ENCODE results near the gene COX7B2.

DNA sequence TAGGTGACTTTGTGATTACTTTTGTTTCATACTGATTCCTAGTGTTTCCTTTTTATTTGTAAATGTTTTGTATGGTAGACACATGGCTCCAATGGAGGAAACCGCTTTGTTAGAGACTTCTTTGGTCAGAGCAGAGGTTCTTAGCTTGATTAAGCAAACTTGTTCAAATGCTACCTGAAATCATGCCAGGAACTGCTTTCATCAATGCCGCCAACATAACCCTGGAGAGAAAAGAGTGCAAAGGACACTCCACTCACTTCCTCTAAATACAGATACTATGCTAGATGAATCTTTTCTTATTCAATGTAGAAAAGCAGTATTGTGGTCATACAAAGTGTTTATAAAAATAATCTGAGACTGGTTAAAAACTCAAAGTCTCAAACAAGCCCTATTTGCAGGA, 25.7 kb upstream of the COX7B2 start:
- TF ChIP-seq POLR2AphosphoS5 (IDR thresholded peaks at IDR 0.05; ENCODE audit: low read depth, low read length) (no peak), POLR2A (IDR thresholded peaks at IDR 0.05; ENCODE audit: low read depth, low read length) (no peak), TAF1 (IDR thresholded peaks at IDR 0.05; ENCODE audit: borderline replicate concordance, low read depth, low read length) (no peak)
